Measurements from ENCODE around the gene PDLIM5. TPM values are rescaled to one million over a fixed set of nuclear protein-coding genes. Genes with fewer than 3 reads are reported as not detected.

The PDLIM5 gene
- total RNA-seq, 4 donors from 2014 or later = 62.9 to 133 (median 110) TPM

GRCh38 chr4:94442251-94442650 is 9.5 kb upstream of the PDLIM5 start:
- H3K27me3 ChIP-seq = no peaks in the 10 kb centered on the region
- H3K4me1 ChIP-seq = no peaks in the 10 kb centered on the region
- in situ Hi-C loops (cut with MboI; ENCODE audit: low pct_ligation_motif_present in 1 of 4, low pct_unique_long_range_greater_than_20kb in 1 of 4, low sequenced_read_pairs in 3 of 4) = no loop called here
- intact Hi-C loops (cut with DNase I; ENCODE audit: low total_unique reads) = no loop called here
- 80 to 86% methylated on average over 1 of the region's 1 CpG for WGBS, 2 donors (ENCODE audit: low coverage in 1 of 2)
- H3K9me3 ChIP-seq = no peaks in the 10 kb centered on the region
- TF ChIP-seq CTCF (IDR thresholded peaks at IDR 0.05) = no peak
- no peak for TF ChIP-seq POLR2AphosphoS5 (IDR thresholded peaks at IDR 0.05)
- TF ChIP-seq EP300 (IDR thresholded peaks at IDR 0.05; ENCODE audit: low read depth) = no peak
- no peak for TF ChIP-seq POLR2A (IDR thresholded peaks at IDR 0.05)
- no peak overlapping the region for H3K4me3 ChIP-seq
- no peak for DNase-seq
- H3K36me3 ChIP-seq = no peaks in the 10 kb centered on the region
- no peak overlapping the region for H3K27ac ChIP-seq

- TF ChIP-seq CTCF (IDR thresholded peaks at IDR 0.05) = no peak
- TF ChIP-seq POLR2AphosphoS5 (IDR thresholded peaks at IDR 0.05) = no peak
- TF ChIP-seq EP300 (IDR thresholded peaks at IDR 0.05; ENCODE audit: low read depth) = no peak
- no peak for TF ChIP-seq POLR2A (IDR thresholded peaks at IDR 0.05)
- in situ Hi-C loops (cut with MboI; ENCODE audit: low pct_ligation_motif_present in 1 of 4, low pct_unique_long_range_greater_than_20kb in 1 of 4, low sequenced_read_pairs in 3 of 4) = no loop called here
- DNase-seq = no peak
These were observed 5.4 kb upstream of the PDLIM5 start for GRCh38 chr4:94446386-94446785.

GRCh38 chr4:94447754-94448411 is 3.9 kb upstream of the PDLIM5 start:
- Histone ChIP-seq H3K4me1 (peaks cover 0 to 16% (median 5%) of the 10 kb centered on the region in 4 donors), H3K27ac (no peak overlapping the region), H3K36me3 (no peaks in the 10 kb centered on the region), H3K4me3 (no peak overlapping the region), H3K9me3 (no peaks in the 10 kb centered on the region), H3K27me3 (no peaks in the 10 kb centered on the region)
- 71 to 100% methylated on average over 1 to 3 of the region's 3 CpGs for WGBS, 2 donors (ENCODE audit: low coverage in 1 of 2)
- in situ Hi-C loops (cut with MboI; ENCODE audit: low pct_ligation_motif_present in 1 of 4, low pct_unique_long_range_greater_than_20kb in 1 of 4, low sequenced_read_pairs in 3 of 4) = no loop called here
- no peak for DNase-seq
- intact Hi-C loops (cut with DNase I; ENCODE audit: low total_unique reads) = no loop called here
- TF ChIP-seq POLR2A (IDR thresholded peaks at IDR 0.05) (no peak), EP300 (IDR thresholded peaks at IDR 0.05; ENCODE audit: low read depth) (no peak), CTCF (IDR thresholded peaks at IDR 0.05) (no peak), POLR2AphosphoS5 (IDR thresholded peaks at IDR 0.05) (no peak)

More at GRCh38 chr4:94446386-94446785, 5.4 kb upstream of the PDLIM5 start:
- Histone ChIP-seq H3K36me3 (no peaks in the 10 kb centered on the region), H3K9me3 (no peaks in the 10 kb centered on the region), H3K4me1 (peaks cover 0 to 16% (median 3%) of the 10 kb centered on the region in 4 donors), H3K4me3 (no peak overlapping the region), H3K27ac (no peak overlapping the region), H3K27me3 (no peaks in the 10 kb centered on the region)
- intact Hi-C loops (cut with DNase I; ENCODE audit: low total_unique reads) = no loop called here
- 83 to 86% methylated on average over 3 of the region's 3 CpGs for WGBS, 2 donors (ENCODE audit: low coverage in 1 of 2)

- TF ChIP-seq POLR2A (IDR thresholded peaks at IDR 0.05) = no peak
- no peak for TF ChIP-seq CTCF (IDR thresholded peaks at IDR 0.05)
- TF ChIP-seq POLR2AphosphoS5 (IDR thresholded peaks at IDR 0.05) = no peak
- no peak for TF ChIP-seq EP300 (IDR thresholded peaks at IDR 0.05; ENCODE audit: low read depth)
- intact Hi-C loops (cut with DNase I; ENCODE audit: low total_unique reads) = no loop called here
- 43 to 55% methylated on average over 3 of the region's 3 CpGs for WGBS, 2 donors (ENCODE audit: low coverage in 1 of 2)
- no peak overlapping the region for H3K4me3 ChIP-seq
- no peaks in the 10 kb centered on the region for H3K27me3 ChIP-seq
- H3K36me3 ChIP-seq = no peaks in the 10 kb centered on the region
- H3K27ac ChIP-seq = no peak overlapping the region
- in situ Hi-C loops (cut with MboI; ENCODE audit: low pct_ligation_motif_present in 1 of 4, low pct_unique_long_range_greater_than_20kb in 1 of 4, low sequenced_read_pairs in 3 of 4) = no loop called here
- DNase-seq = no peak
- peaks cover 0 to 26% (median 7%) of the 10 kb centered on the region in 4 donors for H3K4me1 ChIP-seq
- H3K9me3 ChIP-seq = no peaks in the 10 kb centered on the region
These were observed 2.8 kb upstream of the PDLIM5 start for GRCh38 chr4:94448815-94449375.

All from transverse colon (tissue), 4 donors.